HepG2 (cell line): Measurements from ENCODE around the gene TNS1. TPM values are rescaled to one million over a fixed set of nuclear protein-coding genes. Genes with fewer than 3 reads are reported as not detected.

Experiments used
- ATAC-seq: fragments of 200-7000 bp; cut with Tn5 transposase; 3 replicates; pipeline ENCODE4 v1.9.1; 2020; ENCODE audit warnings: mild to moderate bottlenecking, moderate library complexity
- BruUV-seq: library from RNA; stranded (reverse); fragments of 400-500 nt; replicated peaks from 2 replicates; lab custom pipeline; 2021; lab: Mats Ljungman, UMichigan
- CTCF ChIA-PET: fragments of 300-600 bp; formaldehyde crosslinking; extraction: SDS; loops from one replicate; lab custom pipeline; 2021; ENCODE audit warnings: low total read pairs, inconsistent platforms, low intra/inter-chr PET ratio; lab: Yijun Ruan, JAX
- POLR2A ChIA-PET: fragments of 350-600 bp; sonication (Branson Sonifier 250); formaldehyde crosslinking; loops from one replicate; lab custom pipeline; 2020; ENCODE audit warnings: antibody characterized with exemption, inconsistent platforms; lab: Yijun Ruan, JAX
- DNase-seq: peaks from one replicate; pipeline ENCODE4 v3.0.0-alpha.2; 2015; ENCODE audit warnings: low spot score
- FAIRE-seq: peaks from 3 replicates; lab custom pipeline; 2011; peaks lifted over from hg19 to GRCh38; lab: Jason Lieb, UNC
- H2AFZ ChIP-seq: one replicate; pipeline ENCODE4 v1.6.1; 2011; ENCODE audit warnings: low read length, inconsistent platforms
- H3K27ac ChIP-seq: fragments of 300-600 bp; 3 replicates; pipeline ENCODE4 v1.8.0; 2011; ENCODE audit warnings: mixed run types, mild to moderate bottlenecking, mixed read lengths, low read length, inconsistent platforms; ENCODE audit not compliant: insufficient read depth; ENCODE audit errors: extremely low read length
- H3K27me3 ChIP-seq, 2 experiments: fragments of 200-600 bp in 1 of 2; 2 replicates in 1 of 2; 3 replicates in 1 of 2; pipeline versions ENCODE4 v1.6.0 to v1.8.0; 2011; ENCODE audit warnings: low read length in 2 of 2, mild to moderate bottlenecking in 2 of 2, moderate library complexity in 2 of 2, inconsistent platforms in 1 of 2; ENCODE audit not compliant: insufficient read depth in 2 of 2, control insufficient read depth in 1 of 2
- H3K36me3 ChIP-seq, 2 experiments: fragments of 200-600 bp in 1 of 2; replicated peaks in 1 of 2; 2 replicates in 1 of 2; 3 replicates in 1 of 2; pipeline versions ENCODE4 v1.5.1 to v1.8.0; 2011; ENCODE audit warnings: low read length in 2 of 2, inconsistent platforms in 1 of 2; ENCODE audit not compliant: insufficient read depth in 2 of 2, control insufficient read depth in 1 of 2
- H3K4me1 ChIP-seq: 2 replicates; pipeline ENCODE4 v1.5.1; 2012; ENCODE audit warnings: low read length, inconsistent platforms; ENCODE audit not compliant: insufficient read depth
- H3K4me2 ChIP-seq: 2 replicates; pipeline ENCODE4 v1.6.0; 2011; ENCODE audit warnings: low read depth, low read length, inconsistent platforms
- H3K4me3 ChIP-seq, 3 experiments: fragments of 200-600 bp in 1 of 3; sonication (generic), shearing (Covaris generic) in 1 of 3; replicated peaks in 1 of 3; 2 replicates each; pipeline ENCODE4 v1.5.1; 2011 to 2016; ENCODE audit warnings: low read length in 3 of 3, inconsistent platforms in 2 of 3, low read depth in 2 of 3, mild to moderate bottlenecking in 2 of 3, control low read depth in 1 of 3, mixed read lengths in 1 of 3; ENCODE audit not compliant: insufficient read depth in 1 of 3
- H3K79me2 ChIP-seq: one replicate; pipeline ENCODE4 v1.6.1; 2011; ENCODE audit warnings: low read length, inconsistent platforms; ENCODE audit not compliant: insufficient read depth
- H3K9ac ChIP-seq: 2 replicates; pipeline ENCODE4 v1.6.0; 2011; ENCODE audit warnings: mild to moderate bottlenecking, low read depth, low read length, inconsistent platforms; ENCODE audit not compliant: insufficient read depth
- H3K9me3 ChIP-seq: 2 replicates; pipeline ENCODE4 v1.5.1; 2012; ENCODE audit warnings: mild to moderate bottlenecking, low read length
- H4K20me1 ChIP-seq: 2 replicates; pipeline ENCODE4 v1.6.0; 2011; ENCODE audit warnings: inconsistent platforms, mild to moderate bottlenecking, low read length, moderate library complexity; ENCODE audit not compliant: insufficient read depth
- ISL2 ChIP-seq: sonication (generic); formaldehyde crosslinking; IDR thresholded peaks from 2 replicates; pipeline ENCODE4 v1.5.0; 2020; ENCODE audit warnings: missing genetic modification reagents
- KLF16 ChIP-seq, 2 experiments: sonication (generic) in 1 of 2; formaldehyde crosslinking in 1 of 2; IDR thresholded peaks; 2 replicates each; pipeline versions ENCODE4 v1.6.1 to v1.8.0; 2016 to 2023; ENCODE audit warnings: missing genetic modification reagents in 2 of 2, missing compliant biosample characterization in 1 of 2
- RAD21 ChIP-seq: fragments of 450-650 bp; formaldehyde crosslinking; IDR thresholded peaks from 2 replicates; pipeline ENCODE4 v1.5.0; 2020; ENCODE audit warnings: mild to moderate bottlenecking
- RORA ChIP-seq: sonication (generic); formaldehyde crosslinking; IDR thresholded peaks from 2 replicates; pipeline ENCODE4 v1.5.0; 2020; ENCODE audit warnings: mild to moderate bottlenecking, missing genetic modification reagents, moderate library complexity
- SATB2 ChIP-seq: sonication (generic); formaldehyde crosslinking; IDR thresholded peaks from 2 replicates; pipeline ENCODE4 v1.5.0; 2020; ENCODE audit warnings: missing genetic modification reagents
- SRF ChIP-seq: IDR thresholded peaks from 2 replicates; pipeline ENCODE4 v1.6.1; 2011; ENCODE audit warnings: mild to moderate bottlenecking, low read depth, low read length, moderate library complexity
- ZNF263 ChIP-seq: sonication (generic); formaldehyde crosslinking; IDR thresholded peaks from 2 replicates; pipeline ENCODE4 v1.4.0; 2020; ENCODE audit warnings: missing genetic modification reagents
- ZNF563 ChIP-seq: sonication (generic); formaldehyde crosslinking; IDR thresholded peaks from 2 replicates; pipeline ENCODE4 v1.8.0; 2022; ENCODE audit warnings: mild to moderate bottlenecking, moderate library complexity, missing genetic modification reagents
- whole genome bisulfite sequencing: methylation state at CpG from one replicate; pipeline ENCODE4 v1.1.6; 2017; ENCODE audit warnings: low lambda C conversion rate; 5-methylcytosine and 5-hydroxymethylcytosine counted together
- in situ Hi-C: cut with HindIII; loops from 2 replicates; pipeline ENCODE4 v1.10.0; 2017; ENCODE audit warnings: low pct_unique_long_range_greater_than_20kb; ENCODE audit not compliant: extremely low pct_ligation_motif_present
- intact Hi-C: fragments of 100-400 bp; cut with micrococcal nuclease; formaldehyde crosslinking; loops from one replicate; pipeline ENCODE4 v1.10.0; 2022; ENCODE audit not compliant: unreplicated experiment
- polyA plus RNA-seq, 8 experiments: library from polyadenylated mRNA; depleted of rRNA in 3 of 8; stranded (reverse) in 7 of 8; unstranded in 1 of 8; fragments of >200 nt; fragmentation: Illumina TruSeq in 4 of 8; extraction: Trizol in 4 of 8; gene quantifications; 2 replicates each; pipeline versions ENCODE4 v1.2.1 to v1.2.3, GENCODE V29; 2011 to 2016; ENCODE audit warnings: low read depth in 4 of 8, missing spikeins in 1 of 8, mixed read lengths in 1 of 8; ENCODE audit not compliant: insufficient read depth in 1 of 8
- total RNA-seq, 5 experiments: library from RNA; depleted of rRNA; stranded (reverse); fragments of >200 nt; fragmentation: Illumina TruSeq; extraction: Trizol; gene quantifications; 2 replicates each; pipeline ENCODE4 v1.2.3, GENCODE V29; 2016; ENCODE audit warnings: low read depth in 1 of 5
- TF ChIP-seq, protein P1 (sequence below): sonication (generic); formaldehyde crosslinking; IDR thresholded peaks from 2 replicates; pipeline ENCODE4 v1.4.0; 2020; ENCODE audit warnings: missing genetic modification reagents
- TF ChIP-seq, protein P2 (sequence below): sonication (generic); formaldehyde crosslinking; IDR thresholded peaks from 2 replicates; pipeline ENCODE4 v1.8.0; 2022; ENCODE audit warnings: mild to moderate bottlenecking, missing genetic modification reagents, borderline replicate concordance
- TF ChIP-seq, protein P3 (sequence below): sonication (generic); formaldehyde crosslinking; IDR thresholded peaks from 2 replicates; pipeline ENCODE4 v1.5.0; 2020; ENCODE audit warnings: mild to moderate bottlenecking, low read depth, missing genetic modification reagents, borderline replicate concordance
- TF ChIP-seq, protein P4 (sequence below): sonication (generic); formaldehyde crosslinking; IDR thresholded peaks from 2 replicates; pipeline ENCODE4 v1.8.0; 2022; ENCODE audit warnings: missing genetic modification reagents, mild to moderate bottlenecking, inconsistent platforms, borderline replicate concordance
- TF ChIP-seq, protein P5 (sequence below): sonication (generic); formaldehyde crosslinking; IDR thresholded peaks from 2 replicates; pipeline ENCODE4 v1.4.0; 2020; ENCODE audit warnings: missing genetic modification reagents

TNS1 gene
- total and polyA plus RNA-seq, 2 of the 13 experiments (the other 11 are each of a cell fraction or from before 2014, with no cell fraction given) = 1.9 to 118 TPM

DNA sequence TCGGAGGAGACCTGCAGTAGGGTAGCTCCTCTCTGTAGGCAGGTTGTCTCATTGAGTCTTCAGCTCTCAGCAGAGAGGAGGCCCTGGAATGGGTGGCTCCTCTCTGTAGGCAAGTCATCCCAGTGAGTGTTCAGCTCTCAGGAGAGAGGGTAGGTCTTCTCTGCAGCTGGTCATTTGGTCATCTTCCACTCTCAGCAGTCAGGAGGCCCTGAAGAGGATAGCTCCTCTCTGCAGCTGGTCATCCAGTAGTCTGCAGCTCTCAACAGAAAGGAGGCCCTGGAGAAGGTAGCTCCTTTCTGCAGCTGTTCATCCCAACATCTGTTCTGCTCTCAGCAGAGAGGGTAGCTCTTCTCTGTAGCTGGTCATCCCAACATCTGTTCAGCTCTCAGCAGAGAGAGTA lies 40.3 kb upstream of the TNS1 start:
- Histone ChIP-seq H3K36me3 (no peaks in the 10 kb centered on the region), H2AFZ (no peak overlapping the region), H3K4me3 (no peak overlapping the region), H3K4me1 (no peaks in the 10 kb centered on the region), H3K4me2 (no peak overlapping the region), H4K20me1 (no peaks in the 10 kb centered on the region), H3K9me3 (no peaks in the 10 kb centered on the region), H3K27me3 (peaks cover 0 to 9% of the 10 kb centered on the region in 2 experiments; a peak in 1 of 5 replicates), H3K27ac (no peak overlapping the region), H3K79me2 (no peaks in the 10 kb centered on the region), H3K9ac (no peak overlapping the region)
- POLR2A ChIA-PET = no interaction called here
- DNase-seq = no peak
- TF ChIP-seq, protein P1, sequence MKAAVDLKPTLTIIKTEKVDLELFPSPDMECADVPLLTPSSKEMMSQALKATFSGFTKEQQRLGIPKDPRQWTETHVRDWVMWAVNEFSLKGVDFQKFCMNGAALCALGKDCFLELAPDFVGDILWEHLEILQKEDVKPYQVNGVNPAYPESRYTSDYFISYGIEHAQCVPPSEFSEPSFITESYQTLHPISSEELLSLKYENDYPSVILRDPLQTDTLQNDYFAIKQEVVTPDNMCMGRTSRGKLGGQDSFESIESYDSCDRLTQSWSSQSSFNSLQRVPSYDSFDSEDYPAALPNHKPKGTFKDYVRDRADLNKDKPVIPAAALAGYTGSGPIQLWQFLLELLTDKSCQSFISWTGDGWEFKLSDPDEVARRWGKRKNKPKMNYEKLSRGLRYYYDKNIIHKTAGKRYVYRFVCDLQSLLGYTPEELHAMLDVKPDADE = no peak
- TF ChIP-seq, protein P2, sequence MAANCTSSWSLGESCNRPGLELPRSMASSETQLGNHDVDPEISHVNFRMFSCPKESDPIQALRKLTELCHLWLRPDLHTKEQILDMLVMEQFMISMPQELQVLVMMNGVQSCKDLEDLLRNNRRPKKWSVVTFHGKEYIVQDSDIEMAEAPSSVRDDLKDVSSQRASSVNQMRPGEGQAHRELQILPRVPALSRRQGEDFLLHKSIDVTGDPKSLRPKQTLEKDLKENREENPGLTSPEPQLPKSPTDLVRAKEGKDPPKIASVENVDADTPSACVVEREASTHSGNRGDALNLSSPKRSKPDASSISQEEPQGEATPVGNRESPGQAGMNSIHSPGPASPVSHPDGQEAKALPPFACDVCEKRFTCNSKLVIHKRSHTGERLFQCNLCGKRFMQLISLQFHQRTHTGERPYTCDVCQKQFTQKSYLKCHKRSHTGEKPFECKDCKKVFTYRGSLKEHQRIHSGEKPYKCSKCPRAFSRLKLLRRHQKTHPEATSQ (CRISPR knock-in tag) = no peak
- TF ChIP-seq, protein P3, sequence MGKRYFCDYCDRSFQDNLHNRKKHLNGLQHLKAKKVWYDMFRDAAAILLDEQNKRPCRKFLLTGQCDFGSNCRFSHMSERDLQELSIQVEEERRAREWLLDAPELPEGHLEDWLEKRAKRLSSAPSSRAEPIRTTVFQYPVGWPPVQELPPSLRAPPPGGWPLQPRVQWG (CRISPR knock-in tag) = no peak
- no peak for TF ChIP-seq SATB2 (CRISPR knock-in tag)
- TF ChIP-seq RAD21 (CRISPR knock-in tag) = no peak
- TF ChIP-seq, protein P4, sequence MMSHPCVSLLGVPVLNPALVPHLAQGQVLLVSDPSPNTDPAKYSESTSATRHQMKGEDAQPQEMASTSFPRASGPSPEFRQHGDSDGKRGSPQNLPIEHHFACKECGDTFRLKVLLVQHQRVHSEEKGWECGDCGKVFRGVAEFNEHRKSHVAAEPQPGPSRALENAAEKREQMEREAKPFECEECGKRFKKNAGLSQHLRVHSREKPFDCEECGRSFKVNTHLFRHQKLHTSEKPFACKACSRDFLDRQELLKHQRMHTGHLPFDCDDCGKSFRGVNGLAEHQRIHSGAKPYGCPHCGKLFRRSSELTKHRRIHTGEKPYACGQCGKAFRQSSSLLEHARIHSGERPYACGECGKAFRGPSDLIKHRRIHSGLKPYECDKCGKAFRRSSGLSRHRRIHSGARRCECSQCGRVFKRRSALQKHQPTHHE (CRISPR knock-in tag) = no peak
- TF ChIP-seq RORA (CRISPR knock-in tag) = no peak
- TF ChIP-seq, protein P5, sequence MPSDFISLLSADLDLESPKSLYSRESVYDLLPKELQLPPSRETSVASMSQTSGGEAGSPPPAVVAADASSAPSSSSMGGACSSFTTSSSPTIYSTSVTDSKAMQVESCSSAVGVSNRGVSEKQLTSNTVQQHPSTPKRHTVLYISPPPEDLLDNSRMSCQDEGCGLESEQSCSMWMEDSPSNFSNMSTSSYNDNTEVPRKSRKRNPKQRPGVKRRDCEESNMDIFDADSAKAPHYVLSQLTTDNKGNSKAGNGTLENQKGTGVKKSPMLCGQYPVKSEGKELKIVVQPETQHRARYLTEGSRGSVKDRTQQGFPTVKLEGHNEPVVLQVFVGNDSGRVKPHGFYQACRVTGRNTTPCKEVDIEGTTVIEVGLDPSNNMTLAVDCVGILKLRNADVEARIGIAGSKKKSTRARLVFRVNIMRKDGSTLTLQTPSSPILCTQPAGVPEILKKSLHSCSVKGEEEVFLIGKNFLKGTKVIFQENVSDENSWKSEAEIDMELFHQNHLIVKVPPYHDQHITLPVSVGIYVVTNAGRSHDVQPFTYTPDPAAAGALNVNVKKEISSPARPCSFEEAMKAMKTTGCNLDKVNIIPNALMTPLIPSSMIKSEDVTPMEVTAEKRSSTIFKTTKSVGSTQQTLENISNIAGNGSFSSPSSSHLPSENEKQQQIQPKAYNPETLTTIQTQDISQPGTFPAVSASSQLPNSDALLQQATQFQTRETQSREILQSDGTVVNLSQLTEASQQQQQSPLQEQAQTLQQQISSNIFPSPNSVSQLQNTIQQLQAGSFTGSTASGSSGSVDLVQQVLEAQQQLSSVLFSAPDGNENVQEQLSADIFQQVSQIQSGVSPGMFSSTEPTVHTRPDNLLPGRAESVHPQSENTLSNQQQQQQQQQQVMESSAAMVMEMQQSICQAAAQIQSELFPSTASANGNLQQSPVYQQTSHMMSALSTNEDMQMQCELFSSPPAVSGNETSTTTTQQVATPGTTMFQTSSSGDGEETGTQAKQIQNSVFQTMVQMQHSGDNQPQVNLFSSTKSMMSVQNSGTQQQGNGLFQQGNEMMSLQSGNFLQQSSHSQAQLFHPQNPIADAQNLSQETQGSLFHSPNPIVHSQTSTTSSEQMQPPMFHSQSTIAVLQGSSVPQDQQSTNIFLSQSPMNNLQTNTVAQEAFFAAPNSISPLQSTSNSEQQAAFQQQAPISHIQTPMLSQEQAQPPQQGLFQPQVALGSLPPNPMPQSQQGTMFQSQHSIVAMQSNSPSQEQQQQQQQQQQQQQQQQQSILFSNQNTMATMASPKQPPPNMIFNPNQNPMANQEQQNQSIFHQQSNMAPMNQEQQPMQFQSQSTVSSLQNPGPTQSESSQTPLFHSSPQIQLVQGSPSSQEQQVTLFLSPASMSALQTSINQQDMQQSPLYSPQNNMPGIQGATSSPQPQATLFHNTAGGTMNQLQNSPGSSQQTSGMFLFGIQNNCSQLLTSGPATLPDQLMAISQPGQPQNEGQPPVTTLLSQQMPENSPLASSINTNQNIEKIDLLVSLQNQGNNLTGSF (CRISPR knock-in tag) = no peak
- no peak for TF ChIP-seq KLF16 (CRISPR knock-in tag; IDR thresholded peaks at IDR 0.05)
- no peak for TF ChIP-seq SRF
- TF ChIP-seq ISL2 (CRISPR knock-in tag) = no peak
- TF ChIP-seq ZNF263 (CRISPR knock-in tag) = no peak
- no peak for TF ChIP-seq ZNF563 (CRISPR knock-in tag)
- no peak for FAIRE-seq
- no peak for ATAC-seq
- CTCF ChIA-PET = no interaction called here
- in situ Hi-C loops (no loop called here), intact Hi-C loops (no loop called here)
- WGBS = 0% methylated on average over 1 of the region's 1 CpG
- no TSS peak for BruUV-seq
